ENCODE results near the gene DMAP1.

DNA sequence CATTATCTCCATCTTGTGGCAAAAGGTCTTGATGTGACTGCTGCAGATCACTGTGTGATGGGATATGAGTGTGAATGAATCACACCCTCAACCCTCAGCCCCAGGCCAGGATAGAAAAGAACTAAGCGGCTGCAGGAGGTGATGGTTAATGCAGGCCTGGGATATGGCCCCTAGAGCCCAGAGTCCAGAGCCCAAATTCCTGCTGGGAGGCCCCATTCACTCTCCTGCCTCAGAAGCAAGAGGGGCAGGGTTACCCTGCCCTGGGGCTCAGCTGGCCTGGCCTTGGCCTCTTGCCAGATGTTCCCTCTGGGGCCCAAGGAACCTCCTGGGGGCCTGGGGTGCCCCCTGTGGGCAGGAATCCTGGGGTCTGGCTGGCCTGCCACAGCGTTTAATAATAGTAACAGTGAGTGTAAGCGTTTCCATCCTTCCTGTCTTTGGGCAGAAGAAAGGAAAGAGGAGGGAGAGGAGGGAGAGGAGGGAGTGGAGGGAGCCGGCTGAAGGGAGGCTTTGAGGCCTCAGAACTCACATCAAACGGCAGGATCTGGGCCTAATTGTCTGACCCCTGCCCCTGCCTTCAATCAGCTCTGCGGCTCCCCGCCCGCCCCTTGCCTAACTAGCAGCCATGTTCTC lies 26.2 kb downstream of the DMAP1 start:
- TF ChIP-seq, protein P1, sequence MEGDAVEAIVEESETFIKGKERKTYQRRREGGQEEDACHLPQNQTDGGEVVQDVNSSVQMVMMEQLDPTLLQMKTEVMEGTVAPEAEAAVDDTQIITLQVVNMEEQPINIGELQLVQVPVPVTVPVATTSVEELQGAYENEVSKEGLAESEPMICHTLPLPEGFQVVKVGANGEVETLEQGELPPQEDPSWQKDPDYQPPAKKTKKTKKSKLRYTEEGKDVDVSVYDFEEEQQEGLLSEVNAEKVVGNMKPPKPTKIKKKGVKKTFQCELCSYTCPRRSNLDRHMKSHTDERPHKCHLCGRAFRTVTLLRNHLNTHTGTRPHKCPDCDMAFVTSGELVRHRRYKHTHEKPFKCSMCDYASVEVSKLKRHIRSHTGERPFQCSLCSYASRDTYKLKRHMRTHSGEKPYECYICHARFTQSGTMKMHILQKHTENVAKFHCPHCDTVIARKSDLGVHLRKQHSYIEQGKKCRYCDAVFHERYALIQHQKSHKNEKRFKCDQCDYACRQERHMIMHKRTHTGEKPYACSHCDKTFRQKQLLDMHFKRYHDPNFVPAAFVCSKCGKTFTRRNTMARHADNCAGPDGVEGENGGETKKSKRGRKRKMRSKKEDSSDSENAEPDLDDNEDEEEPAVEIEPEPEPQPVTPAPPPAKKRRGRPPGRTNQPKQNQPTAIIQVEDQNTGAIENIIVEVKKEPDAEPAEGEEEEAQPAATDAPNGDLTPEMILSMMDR (IDR thresholded peaks at IDR 0.05) = peak in 2 of 6 experiments; percentile 6 to 20
- TF ChIP-seq POLR2A (IDR thresholded peaks at IDR 0.05) = no peak
